Hepatic stellate cell (primary cell): ENCODE data around the gene MKRN2.
"Not testable (repeated sequence)": the region's sequence is repeated elsewhere in the genome, so short reads cannot be mapped to it uniquely, and the experiment has no call there.

Experiments used
- DNase-seq: peaks from one replicate; pipeline ENCODE4 v3.0.0; 2011; ENCODE audit warnings: low spot score

MKRN2 gene, protein sequence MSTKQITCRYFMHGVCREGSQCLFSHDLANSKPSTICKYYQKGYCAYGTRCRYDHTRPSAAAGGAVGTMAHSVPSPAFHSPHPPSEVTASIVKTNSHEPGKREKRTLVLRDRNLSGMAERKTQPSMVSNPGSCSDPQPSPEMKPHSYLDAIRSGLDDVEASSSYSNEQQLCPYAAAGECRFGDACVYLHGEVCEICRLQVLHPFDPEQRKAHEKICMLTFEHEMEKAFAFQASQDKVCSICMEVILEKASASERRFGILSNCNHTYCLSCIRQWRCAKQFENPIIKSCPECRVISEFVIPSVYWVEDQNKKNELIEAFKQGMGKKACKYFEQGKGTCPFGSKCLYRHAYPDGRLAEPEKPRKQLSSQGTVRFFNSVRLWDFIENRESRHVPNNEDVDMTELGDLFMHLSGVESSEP

DNA sequence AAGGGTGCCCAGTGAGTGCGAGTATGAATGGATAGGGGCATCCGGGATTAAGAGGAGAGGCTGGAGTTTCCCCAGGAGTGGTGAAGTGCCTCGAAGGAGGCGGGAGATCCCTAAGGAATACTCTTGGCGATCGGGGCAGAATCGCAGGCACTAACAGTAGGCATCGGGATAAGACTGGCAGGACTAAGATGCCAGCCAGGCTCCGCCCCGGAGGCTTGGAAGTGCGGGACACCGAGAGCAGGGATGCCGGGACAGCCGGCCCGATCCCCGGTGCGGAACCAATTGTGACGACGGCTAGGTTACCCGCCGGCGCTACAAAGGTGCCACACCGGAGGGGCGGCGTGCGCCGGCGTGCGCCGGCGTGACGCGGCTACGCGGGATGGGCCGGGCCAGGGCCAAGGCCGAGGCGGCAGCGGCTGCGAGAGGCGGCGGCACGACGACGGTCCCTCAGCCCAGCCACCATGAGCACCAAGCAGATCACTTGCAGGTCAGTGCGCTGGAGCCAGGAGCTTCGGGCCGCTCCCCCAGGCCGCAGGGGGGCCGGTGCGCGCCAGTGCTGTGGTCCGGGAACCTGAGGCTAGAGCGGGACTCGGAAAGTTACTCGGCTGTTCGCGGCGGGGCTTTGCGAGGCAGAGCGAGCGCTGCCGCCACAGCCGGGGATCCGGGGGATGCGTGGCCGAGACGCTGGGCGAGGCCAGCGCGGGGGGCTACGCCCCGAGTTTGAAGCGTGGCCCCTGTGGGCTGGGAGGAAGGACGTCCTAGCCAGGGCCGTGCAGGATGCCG is at the start of gene MKRN2:
MKRN2 (plus strand) TSS at position 398 of the 783 bp plus-strand sequence; CDS start at position 462, 64 bp downstream.
- peak; percentile 86 for DNase-seq

DNA sequence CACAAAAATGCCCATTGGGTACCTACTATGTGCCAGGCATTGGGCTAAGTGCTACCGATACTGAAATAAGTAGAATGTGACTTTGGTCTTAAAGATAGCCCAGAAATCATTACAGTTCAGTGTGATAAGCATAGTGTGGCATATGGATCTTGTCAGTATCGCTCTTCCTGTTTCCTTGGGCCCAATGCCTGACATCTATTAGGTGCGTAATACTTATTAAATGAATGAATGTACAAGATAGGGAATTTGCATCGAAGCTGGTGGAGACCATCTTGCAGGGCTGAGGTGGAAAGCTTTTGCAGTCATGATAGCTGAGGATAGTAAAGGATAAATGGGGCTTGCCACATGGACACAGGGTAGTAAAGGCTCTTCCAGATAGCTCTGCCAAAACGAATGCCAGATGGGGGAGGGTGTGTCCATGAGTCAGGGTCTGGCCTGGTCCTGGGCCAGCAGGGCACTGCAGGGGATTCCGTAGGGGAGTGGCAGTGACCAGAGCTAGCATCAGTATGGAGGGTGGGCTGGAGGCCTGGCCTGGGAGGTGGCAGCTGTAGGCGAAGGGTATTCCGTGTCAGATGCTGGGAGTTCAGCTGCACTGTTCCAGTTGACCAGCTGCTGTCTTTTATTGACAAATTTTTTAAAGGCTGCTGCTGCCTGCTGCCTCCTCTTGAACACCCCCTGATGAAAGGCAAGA is 49.2 kb upstream of the MKRN2 start:
- peak; percentile 26 for DNase-seq

DNA sequence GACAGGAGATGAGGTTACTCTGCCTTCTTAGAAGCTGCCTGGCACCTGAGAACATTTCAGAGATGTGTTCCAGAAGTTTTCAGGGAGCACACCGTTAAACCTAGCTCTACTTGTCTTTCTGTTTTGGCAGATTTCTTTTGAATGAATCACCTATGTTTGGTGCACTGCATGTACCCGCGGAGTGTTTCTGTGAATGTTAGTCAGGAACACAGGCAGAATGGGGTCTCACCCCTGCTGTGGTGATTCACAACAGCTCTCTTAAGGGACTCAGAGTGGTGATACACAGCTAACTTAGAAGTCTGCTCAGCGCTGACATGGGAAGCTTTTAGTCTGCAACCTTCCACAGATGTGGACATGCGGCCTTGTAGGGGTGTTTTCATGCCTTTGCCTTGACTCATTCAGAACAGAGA is 48.6 kb upstream of the MKRN2 start:
- peak; percentile 90 for DNase-seq

DNA sequence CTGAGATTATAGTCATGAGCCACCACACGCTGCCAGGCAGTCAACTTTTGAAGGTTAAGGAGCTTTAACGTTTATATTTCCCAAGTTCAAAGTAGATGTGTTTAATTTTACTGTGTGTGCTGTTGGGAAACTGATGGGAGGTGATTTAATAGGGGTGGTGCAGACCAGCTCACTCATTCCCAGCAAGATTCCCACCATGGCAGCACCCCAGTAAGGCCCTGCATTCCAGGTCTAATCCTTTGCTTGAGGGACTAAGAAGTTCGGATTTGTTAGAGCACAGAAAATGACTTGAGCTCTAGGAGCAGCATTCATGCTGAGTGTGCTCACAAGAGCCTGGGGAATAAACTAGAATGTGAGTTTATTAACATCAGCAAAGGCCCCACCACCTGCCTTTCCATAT is 47.4 kb upstream of the MKRN2 start:
- no peak for DNase-seq

DNA sequence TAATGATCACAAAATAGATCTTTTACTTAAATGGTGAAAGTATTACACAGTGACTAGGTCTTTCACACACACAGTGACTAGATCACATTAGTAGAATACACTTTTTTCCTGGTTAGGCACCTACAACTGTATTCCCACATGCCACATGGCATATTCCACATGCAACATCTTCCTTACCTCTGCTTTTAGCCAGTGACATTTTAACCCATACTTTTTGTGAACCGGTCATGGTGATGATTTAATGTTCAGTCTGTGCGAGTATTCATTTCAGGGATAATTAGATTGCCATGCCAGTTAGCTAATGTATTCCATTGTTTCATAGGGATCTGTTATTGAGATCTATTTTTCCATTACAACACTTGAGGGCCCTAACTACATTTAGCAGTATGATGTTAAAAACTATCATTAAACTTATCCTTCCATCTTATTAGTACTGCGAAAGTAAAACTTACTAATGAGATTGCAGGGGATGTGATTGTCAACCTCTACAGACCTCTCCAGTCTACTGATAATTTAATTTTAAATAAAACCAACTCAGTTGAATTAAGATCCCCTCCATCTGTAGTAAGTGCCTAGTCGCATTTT is 44.3 kb upstream of the MKRN2 start:
- no peak for DNase-seq

DNA sequence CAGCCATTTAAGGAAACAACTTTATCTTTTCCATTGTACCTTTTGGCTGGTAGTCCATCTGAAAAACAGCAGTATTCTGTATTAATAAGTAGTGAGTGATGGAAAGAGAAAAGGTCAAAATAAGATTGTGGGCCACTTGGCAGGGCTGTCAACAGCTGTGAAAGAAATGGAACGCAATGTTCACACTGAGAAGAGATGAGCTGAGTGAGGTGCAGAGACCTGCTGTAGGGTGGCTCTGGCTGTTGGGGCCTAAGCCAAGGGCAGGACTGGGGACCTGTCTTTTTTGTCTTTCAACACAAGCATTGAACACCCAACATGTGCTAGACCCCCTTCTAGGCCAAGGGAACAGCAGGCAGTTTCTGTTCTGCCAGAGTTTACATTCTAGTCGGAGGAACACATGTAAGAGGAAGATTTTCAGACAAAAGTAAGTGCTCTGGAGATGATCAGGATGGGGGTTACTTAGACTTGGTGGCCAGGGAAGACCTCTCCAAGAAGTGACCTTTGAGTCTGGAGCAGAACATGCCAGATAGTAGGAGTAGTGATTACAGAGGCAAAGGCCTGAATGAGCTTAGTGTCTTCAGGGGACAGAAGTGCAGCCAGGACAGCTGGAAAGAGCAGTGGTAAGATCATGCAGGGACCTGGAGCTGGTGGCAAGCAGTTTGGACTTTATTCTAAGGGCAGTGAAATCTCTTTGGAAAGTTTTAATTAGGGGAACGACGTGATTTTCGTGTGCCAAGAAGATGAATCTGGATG is 43.0 kb upstream of the MKRN2 start:
- no peak for DNase-seq

DNA sequence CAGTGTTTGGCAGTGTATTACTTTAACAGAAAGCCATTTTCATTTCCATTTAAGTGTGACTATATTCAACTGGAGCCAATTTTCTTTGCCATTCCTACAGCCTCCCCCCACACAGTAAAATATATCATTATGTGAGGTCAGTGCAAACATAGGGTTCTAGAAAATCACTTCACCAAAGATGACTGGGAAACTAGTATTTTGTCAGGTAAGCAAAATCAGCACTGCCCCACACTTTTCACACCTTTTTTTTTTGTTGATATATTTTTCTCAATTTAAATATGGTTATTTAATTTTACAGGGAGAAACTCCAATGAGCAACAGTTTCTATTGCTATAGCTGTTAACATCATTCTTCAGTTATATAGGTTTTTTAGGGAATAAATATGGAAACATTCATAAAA is 41.3 kb upstream of the MKRN2 start:
- no peak for DNase-seq

DNA sequence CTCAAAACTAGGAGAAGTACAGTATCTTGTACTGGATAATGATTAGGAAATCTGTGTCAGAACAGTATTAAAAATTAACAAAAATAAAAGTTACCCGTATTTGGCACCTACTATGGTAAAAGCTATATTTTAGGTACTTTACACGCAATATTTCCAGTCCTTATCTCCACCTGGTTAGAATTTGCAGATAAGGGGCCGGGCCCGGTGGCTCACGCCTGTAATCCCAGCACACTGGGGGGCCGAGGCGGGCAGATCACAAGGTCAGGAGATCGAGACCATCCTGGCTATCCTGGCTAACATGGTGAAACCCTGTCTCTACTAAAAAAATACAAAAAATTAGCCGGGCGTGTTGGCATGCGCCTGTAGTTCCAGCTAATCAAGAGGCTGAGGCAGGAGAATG is 40.0 kb upstream of the MKRN2 start:
- DNase-seq = no peak

DNA sequence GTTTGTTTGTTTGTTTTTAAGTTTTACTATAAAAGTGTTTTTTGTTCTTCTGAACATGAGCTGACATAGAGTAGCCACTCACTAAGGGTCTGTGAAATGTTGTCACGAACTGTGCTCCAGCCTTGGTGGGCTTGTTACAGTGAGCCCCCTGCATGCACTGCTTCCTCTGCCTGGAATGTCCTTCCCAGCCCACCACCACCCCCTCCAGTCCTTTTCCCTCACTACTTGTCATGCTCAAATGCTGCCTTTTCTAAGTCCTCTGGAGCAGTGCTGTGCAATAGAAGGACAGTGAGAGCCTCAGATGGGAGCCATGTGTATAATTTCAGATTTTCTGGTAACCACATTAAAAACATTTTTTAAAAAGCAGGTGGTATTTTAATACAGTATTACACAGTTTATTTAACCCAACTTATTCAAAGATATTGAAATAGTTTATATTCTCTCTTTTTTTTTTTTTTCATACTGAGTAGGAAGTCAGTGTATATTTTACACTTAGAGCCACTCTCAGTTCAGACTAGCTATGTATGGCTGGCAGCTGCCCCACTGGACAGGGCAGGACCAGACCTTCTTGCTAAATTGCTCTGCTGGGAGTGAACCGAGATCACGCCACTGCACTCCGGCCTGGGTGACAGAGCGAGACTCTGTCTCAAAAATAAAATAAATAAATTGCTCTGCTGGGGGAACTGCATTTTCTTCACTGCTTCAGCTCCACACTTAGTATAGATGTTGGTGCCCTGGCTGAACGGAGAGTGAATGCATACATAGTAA is 38.4 kb upstream of the MKRN2 start:
- no peak for DNase-seq

DNA sequence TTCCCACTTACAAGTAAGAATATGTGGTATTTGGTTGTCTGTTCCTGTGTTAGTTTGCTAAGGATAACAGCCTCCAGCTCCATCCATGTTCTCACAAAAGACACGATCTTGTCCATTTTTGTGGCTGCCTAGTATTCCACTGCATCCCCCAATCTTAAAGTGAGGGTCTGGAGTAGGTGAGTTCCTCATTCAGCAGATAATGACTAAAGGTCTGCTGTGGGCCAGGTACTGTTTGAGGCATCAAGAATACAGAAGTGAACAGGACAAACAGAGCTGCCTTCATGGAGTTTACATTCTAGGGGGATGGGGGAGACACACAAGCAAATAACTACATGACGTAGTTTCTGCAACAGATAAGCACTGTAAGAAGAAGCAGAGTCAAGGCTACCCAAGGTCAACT is 35.9 kb upstream of the MKRN2 start:
- no peak for DNase-seq

DNA sequence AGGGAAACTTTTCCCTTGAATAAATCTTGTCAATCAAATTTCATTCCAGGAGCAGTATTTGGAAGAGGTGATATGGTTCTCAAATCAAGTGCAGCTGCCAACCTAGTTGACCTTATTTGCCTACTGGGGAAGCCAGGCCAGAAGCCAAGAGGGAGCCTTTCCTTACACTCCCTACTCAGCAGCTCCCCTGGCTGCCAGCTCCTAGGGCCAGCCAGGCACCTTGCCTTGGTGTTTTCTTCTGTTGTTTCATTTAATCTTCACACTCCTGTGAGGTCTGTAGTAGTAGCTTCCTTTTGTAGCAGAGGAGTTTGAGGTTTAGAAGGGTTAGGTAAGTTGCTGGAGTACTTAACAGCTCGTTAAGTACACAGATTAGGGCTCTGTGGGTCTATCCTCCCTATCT is 34.2 kb upstream of the MKRN2 start:
- no peak for DNase-seq

DNA sequence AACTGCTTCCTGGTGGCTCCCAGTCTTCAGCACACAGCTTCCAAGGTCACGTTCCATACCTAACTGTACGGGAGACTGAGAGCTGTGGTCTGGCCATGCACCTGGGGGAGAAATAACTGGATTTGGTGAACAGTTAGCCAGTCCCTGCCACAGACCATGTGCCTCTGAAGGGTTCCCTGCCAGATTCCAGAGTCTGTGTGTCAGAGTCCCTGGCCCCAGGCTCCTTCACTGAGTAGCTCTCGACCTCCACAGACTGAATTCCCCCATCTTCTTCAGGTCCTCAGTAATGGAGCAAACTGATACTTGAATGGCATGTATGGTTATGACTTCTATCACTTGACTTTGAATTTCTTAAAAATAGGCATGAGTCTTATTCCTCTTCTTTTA is 29.1 kb upstream of the MKRN2 start:
- DNase-seq = no peak

DNA sequence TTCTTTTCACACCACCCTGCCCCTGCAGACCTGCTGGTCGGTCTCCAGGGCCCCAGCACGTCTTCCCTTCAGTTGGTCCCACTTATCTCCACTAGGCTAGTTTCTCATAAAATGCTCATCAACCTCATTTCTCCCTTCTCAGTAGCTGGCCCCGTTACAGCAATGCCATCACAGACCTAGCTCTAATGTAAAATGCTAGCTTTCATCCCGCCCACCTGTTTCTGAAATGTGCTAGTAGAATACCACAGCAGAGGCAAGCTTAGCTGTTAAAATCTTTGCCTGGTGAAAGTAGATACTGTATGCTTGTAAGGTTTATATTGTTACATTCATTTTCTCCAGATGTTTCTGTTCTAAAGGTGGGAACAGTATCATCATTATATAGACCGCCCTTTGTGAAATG is 24.7 kb upstream of the MKRN2 start:
- DNase-seq = no peak

DNA sequence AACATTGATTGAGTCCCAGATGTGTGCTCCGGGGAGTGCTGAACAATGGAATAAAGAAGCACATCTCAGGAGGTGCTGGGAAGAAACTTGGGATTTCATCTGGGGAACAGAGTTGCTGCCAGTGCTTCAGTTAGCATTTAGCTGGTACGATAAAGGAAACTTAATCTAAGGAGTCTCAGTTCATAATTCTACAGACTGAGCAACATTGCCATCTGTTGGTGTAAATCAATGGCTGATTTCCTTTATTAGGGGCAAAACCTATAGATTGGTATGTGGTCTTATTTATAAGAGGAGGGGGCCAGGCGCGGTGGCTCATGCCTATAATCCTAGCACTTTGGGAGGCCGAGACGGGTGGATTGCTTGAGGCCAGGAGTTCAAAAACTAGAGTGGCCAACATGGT is 20.5 kb upstream of the MKRN2 start:
- DNase-seq = no peak

DNA sequence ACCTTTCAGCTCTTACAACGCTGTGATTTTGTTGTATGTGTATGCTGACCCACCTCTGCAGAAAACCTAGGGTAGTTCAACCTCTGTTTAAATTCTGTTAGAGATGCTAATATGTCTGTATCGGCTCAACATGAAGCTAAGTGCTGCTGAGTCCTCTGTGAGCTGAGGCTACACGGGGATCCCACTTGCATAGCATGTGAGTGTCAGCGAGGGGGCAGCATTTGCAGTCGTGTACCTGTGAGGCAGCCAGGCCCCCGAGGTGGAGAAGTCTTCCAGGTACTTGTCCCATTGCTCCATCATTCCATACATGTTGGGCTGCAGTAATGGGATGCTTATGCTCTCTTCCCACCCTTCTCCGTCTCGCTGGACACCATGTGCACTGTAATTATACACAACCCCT is 15.3 kb upstream of the MKRN2 start:
- DNase-seq = no peak

DNA sequence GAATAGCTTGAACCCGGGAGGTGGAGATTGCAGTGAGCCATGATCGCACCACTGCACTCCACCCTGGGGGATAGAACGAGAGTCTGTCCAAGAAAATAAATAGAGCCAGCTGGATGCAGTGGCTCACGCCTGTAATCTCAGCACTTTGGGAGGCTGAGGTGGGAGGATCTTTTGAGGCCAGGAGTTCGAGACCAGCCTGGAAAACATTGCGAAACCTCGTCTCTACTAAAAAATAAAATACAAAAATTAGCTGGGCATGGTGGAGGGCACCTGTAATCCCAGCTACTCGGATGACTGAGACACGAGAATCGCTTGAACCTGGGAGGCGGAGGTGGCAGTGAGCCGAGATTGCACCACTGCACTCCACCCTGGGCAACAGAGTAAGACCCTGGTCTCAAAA is 13.4 kb upstream of the MKRN2 start:
- DNase-seq = not testable (repeated sequence)

DNA sequence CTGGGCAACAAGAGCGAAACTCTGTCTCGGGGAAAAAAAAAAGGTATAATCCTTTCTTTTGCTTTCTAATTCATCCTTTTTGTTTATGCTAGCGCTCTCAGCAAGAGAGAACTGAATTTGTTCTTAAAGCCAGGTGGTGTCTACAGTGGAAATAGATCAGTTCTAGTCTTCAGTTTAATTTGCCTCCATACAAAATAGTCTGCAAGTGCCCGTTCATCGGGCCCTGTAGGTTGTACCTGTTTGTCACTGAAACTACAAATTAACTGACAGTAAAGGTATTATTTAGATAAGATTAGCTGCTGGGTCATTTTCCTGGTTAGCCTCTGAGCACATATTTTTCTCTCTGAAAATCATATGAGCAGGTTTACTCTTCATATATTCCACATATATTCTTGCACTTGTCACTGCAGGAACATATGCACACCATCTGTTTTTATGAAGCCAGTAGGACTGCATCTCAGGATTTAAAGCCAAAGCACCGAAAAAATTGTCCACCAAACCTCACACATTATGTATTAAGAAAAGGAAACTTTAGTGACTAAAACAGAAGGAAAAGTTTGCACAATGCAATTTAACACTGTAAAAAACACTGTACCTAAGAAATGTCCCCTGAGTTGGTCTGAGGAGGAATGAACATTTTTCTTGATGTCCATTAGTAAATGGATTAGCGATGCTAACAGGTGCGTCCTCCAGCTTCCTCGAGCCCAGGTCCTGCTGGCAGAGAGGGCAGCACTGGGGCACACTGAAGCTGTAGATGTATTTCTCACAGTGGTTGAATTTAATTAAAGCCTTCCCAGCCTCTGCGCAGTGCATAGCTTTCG is 12.0 kb upstream of the MKRN2 start:
- DNase-seq = no peak

DNA sequence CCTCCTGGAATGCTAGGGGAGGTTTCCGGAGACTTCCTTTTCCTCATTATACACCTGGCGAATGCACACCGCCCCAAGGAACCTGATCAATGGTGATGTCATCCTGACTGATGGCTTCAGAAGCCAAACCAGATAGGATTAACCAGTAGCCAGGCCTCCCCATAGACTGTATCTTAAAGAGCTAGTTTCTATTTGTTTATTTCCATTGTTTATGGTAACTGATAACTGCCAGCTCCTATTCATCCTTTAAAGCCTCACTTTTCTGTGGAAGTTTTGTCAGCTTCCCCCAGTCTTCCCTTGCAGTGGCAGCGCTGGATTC is 11.5 kb upstream of the MKRN2 start, which contains the start of gene MKRN2OS:
MKRN2OS (minus strand) TSS at position 27 of the 319 bp plus-strand sequence. CDS start 35 bp downstream, outside the sequence.
- no peak for DNase-seq

DNA sequence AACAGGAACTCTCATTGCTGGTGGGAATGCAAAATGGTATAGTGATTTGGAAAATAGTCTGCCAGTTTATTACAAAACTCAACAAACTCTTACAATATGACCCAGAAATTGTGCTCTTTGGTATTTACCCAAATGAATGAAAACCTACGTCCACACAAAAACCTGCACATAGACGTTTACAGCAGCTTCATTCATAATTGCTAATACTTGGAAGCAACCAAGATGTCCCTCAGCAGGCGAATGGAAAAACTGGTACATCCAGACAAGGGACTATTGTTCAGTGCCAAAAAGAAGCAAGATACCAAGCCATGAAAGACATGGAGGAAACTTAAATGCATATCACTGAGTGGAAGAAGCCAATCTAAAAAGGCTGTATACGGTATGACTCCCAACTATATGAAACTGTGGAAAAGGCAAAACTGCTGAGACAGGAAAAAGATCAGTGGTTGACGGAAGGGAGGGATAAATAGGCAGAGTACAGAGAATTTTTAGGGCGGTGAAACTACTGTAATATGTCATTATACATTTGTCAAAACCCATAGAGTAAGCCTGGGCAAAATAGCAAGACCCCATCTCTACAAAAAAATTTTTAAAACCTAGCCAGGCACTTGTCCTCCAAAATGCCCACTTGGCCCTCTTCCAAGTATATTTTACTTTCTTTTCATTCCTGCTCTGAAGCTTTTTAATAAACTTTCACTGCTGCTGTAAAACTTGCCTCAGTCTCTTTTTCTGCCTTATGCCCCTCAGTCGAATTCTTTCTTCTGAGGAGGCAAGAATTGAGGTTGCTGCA is 6.7 kb upstream of the MKRN2 start:
- DNase-seq = no peak
